ENCODE measurements around the gene EFEMP2.

The EFEMP2 gene

DNA sequence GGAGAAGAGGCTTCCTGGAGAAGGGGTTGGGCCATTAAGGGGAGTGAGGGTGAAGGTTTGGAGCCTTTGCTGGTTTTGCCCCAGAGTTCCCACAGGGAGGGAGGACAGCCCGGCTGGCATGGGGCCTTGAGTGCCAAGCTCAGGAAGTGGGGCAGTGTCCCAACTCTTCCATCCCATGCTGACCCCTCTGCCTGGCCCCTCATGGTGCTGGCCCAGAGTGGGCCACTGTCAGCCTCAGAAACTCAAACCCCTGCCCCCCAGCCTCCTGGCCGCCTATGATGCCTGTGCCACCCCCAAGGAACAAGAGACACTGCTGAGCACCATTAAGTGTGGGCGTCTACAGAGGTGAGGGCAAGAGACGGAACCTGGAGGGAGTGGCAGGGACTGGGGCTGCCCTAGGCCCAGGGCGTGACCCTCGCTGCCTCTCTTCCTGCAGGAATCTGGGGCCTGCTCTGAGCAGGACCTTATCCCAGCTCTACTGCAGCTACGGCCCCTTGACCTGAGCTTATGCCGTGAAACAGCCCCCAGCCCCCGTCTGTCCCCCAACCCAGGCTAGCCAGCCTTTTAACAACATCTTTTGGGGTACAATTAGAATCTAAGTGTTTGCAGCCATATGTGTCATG is 6.9 kb downstream of the EFEMP2 start:
- no peak for DNase-seq

DNA sequence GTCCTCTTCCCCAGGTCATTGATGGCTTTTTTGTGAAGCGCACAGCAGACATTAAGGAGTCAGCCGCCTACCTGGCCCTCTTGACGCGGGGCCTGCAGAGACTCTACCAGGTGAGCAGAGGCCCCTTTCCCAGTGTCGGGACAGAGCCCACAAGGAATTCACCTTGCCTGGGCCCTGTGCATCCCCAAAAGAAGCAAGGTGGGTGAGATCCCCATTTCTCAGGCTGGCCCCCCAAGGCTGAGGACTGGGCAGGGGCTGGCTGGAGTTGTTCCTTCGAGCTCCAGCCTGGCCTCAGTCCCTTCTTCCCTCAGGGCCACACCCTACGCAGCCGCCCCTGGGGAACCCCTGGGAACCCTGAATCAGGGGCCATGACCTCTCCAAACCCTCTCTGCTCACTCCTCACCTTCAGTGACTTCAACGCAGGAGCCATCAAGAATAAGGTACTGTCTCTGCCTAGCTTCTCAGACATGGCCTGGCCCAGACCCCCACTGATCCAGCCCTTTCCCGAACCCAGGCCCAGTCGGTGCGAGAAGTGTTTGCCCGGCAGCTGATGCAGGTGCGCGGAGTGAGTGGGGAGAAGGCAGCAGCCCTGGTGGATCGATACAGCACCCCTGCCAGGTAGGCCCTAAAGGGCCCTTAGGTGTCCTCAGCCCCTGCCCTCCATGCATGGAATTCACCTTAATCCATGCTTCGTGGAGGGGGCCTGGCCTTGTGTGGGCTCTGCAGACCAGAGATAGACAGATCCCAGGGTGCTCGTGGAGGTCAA is 7.7 kb downstream of the EFEMP2 start:
- DNase-seq = no peak

DNA sequence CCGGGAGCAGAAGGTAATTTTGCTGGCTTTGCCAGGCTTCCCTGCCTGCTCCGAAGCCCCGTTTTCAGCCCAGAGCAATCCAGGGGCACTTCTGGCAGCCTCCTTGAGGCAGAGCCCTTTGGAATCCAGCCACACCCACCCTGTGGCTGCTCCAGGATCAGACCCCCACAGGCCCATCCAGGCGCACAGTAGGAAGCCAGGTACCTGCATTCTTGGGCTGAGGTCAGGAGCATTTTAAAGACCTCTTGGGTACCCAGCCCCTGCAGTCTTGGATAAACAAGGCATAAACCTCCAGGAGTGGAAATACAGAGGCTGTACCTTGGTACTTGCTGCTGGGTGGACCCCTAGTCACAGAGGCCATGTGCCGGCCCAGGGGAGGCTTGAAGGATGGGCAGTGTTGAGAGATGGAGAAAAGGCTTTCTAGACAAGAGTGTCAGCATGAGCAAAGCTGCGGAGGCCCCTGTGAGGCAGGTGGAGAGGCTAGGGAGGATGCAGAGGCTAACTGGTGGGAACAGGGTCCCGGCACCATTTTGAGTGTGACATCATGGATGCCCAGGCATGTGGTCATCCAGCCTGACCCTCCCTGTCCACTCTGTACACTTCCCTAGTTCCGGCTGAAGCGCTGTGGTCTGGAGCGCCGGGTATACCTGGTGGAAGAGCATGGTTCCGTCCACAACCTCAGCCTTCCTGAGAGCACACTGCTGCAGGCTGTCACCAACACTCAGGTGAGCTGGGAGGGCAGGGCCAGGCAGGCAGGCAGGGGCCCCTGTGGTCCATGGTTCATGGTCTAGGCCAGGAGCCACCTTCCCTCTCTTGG is 8.5 kb downstream of the EFEMP2 start:
- no peak for DNase-seq

DNA sequence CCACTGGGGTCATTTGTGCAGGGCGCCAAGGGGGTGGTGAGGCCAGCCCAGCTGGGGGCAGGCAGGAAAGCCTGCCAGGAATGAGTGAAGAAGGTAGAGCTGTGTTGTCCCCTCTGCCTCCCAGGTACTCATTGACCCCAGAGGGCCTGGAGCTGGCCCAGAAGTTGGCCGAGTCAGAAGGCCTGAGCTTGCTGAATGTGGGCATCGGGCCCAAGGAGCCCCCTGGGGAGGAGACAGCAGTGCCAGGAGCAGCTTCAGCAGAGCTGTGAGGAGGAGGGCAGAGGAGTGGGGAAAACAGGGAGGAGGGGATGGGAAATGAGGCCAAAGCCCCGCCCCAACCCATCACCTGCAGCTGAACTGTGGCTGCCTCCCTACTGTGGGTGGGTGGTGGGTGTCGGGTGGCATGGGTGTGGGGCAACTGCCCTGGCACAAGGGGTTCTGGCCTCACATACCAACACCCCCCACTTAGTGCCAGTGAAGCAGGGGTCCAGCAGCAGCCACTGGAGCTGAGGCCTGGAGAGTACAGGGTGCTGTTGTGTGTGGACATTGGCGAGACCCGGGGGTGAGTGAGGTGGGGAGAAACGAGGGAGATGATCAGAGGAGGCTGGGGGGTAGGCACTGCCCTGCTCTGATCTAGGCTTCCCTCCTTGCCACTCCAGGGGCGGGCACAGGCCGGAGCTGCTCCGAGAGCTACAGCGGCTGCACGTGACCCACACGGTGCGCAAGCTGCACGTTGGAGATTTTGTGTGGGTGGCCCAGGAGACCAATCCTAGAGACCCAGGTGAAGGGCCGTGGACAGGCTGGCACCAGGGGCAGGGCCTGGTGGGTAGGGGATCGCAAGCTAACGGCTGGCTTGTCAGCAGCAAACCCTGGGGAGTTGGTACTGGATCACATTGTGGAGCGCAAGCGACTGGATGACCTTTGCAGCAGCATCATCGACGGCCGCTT is 9.4 kb downstream of the EFEMP2 start:
- DNase-seq = no peak

DNA sequence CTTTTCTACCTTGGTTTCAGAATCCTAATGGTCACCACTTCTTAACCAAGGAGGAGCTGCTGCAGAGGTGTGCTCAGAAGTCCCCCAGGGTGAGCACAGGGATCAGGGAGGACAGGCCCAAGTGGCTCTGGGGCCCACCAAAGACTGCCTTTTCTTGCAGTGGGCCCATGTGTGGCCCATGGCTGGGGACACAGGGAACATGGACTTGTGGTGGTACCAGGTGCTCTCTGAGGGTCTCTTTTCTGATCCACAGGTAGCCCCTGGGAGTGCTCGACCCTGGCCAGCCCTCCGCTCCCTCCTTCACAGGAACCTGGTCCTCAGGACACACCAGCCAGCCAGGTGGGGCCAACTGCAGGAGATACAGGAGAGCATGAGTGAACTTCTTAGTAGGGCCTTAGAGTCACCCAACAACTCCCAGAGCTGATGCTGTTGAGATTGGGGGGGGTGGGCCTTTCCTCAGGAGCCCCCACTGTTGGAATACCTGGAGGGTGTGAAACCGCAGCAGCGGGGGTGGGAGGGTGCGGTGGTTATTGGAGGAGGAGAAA is 10.3 kb downstream of the EFEMP2 start:
- DNase-seq = no peak

DNA sequence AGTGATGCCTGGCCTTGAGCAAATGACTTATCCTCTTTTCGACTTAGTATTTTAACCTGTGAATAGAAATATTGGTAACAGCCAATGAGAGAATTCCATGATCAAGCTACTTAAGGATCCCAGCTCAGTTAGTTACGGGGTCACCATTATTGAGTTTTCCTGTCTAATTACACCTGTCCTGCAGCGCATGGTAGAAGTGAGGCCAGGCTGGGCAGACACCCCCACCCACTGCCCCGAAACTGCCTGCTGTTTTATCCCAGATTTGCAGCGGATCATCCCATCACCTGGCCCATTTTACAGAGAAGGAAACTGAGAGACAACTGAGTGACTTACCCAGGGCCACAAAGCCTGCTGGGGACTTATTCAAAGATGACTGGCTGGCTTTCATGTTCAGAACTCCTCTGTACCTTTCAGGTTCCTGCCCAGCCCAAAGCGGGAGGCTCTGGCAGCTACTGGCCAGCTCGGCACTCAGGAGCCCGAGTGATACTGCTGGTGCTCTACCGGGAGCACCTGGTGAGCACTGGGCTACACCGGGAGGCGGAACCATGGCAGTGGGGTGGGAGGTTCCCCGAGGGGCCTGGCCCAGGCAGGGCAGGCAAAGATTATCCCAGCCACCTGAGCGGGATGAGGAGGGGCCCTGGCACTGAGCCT is 10.9 kb downstream of the EFEMP2 start:
- no peak for DNase-seq

DNA sequence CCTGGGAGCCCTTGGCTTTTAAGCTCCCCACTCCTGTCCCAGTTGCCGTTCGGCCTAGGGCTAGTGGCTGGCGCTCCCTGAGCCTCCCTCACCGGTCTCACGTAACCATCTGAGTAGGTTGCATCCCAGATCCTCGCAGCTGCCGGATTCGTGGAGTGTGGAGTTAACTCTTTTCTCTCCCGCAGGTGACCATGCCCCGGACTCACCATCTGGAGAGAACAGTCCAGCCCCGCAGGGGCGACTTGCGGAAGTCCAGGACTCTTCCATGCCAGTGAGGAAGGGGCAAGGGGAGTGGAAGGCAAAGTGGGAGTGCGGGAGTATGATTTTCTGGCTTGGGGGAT is 11.5 kb downstream of the EFEMP2 start:
- no peak for DNase-seq

DNA sequence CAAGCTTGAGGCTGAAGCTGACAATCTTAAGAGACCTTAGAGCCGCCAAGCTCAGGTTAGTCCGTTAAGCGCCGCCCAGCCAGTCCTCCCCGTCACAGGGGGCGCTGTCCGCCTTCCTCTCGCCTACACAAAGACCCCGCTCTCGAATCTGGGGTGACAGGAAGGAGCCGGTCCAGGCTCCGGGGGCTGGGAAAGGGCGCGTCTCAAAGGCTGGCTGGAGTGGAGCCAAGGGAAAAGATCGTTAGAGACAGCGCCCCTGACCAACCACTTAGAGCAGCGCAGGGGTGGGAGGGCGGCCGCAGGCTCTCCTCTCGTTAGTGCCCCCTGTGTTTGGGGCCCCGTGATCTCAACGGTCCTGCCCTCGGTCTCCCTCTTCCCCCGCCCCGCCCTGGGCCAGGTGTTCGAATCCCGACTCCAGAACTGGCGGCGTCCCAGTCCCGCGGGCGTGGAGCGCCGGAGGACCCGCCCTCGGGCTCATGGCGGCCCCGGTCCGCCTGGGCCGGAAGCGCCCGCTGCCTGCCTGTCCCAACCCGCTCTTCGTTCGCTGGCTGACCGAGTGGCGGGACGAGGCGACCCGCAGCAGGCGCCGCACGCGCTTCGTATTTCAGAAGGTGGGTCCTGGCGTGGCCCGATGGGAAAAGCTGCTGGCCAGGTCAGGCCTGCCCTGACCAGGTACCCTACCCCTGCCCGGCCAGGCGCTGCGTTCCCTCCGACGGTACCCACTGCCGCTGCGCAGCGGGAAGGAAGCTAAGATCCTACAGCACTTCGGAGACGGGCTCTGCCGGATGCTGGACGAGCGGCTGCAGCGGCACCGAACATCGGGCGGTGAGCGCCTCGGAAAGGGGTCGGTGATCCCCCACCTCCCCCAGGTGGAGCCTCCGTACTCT is 12.1 kb downstream of the EFEMP2 start, which contains the start of gene MUS81:
Gene MUS81, plus strand, starts transcription at position 156 of the 887 bp plus-strand sequence. Its CDS starts 321 bp downstream, at position 477.
- peak; percentile 94 to 95 for DNase-seq

DNA sequence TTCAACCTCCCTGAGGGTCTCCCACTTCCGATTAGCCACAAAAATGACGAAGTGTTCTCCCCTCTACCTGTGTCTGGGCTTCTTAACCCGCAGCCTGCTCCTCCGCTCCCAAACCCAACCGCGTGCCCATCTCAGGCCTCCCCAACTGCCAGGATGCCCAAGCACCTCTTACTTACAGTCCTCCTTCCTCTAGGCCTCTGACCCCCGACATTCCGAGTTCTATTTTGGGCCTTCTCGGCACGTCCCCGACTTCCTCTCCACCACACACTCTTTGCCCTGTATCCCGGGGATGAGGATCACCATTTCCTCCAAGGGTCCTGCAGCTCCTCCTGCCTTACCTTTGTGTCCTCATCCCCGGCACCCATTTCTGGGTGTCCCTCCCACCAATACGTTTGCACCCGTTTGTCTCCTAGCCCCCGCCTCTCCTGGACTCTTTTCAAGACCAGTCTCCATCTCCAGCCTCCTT is 12.8 kb downstream of the EFEMP2 start:
- DNase-seq = no peak

DNA sequence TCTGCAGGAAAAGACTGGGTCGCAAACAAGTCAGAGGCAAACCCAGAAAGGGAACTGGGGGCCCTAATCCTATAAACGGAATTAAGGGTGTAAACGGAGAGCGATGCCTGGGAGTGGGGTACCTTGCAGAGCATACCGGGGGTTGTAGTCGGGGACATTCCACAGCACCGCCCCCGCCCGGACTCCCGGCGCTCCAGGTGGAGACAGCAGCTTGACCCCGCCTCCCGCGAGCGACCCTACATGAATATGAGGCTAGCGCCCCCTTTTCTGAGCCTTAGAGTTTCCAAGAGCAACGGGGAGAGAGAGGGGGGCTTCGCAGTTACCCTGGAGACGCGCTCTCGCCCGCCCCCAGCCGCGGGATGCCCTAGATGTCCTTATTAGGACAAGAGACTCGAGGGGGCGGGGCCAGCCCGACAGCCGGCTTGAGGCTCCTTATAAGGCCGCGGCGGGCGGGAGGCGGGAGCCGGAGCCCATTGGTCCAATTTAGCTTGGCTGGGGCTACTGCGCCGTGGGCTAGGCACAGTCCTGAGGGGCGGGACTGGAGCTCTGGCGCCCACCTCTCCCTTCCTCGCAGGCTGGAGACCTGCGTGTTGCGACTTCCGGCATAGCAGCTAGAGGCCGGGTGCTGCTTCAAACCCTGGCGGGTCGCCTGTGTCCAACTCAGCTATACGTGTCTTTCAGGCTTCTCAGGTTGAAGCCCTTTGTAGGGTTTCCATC is 13.3 kb downstream of the EFEMP2 start:
- peak; percentile 98 for DNase-seq

DNA sequence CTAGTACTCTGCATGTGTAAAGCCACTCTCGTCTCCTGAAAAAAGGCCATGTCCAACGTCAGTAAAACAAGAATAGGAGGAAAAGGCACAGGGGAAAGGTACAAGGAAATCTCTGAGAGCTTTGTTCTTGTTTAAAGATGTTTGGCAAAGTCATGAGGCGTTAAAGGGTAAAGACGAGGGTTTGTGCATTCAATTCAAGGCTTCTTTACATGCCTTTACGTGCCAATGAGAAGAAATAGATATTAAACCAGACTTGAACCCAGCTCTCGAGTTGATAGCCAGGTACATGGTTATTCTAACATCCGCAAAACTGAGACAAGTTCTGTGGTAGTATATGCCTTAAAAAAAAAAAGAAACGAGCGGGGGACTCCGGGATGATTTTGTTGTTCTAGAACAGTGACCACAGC is 13.9 kb downstream of the EFEMP2 start:
- no peak for DNase-seq

DNA sequence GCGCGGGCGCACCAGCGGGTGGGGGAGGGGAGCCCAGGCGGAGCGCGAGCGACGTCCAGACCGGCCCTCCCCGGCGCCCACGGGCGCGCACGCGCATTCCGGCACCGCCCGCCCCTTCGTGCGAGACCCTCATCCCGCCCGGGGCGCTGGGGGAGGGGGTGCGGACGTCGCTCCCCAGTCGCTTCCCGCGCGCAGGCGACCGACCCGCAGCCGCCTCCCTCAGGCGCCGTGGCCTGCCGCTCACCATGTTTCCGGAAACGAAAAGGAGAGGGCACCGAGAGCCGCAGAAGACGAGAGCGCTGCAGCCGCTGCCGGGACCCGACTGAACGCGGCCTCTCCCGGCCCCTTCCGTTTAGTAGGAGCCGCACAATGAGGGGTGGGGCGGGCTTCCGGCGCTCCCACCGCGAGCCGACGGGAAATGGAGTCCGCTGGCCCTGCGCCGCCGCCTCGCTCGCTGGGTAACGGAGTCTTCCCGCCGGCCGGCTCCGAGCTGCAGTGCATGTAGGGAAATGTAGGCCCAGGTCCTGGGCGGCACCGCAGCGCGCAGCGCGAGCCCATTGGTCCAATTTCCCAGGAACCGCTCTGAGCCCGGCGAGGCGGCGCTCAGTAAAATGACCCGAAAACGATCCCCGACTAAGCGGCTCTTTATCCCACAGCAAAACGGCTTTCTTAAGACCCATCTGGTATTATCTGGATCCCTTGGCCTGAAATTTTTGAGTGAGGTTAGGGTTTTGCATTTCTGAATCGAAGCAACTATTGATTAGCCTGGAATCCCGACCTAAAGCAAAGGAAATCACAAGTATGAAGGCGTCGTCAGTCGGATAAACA is 14.5 kb downstream of the EFEMP2 start, which contains the start of gene CFL1:
Gene CFL1, minus strand, starts transcription at position 328 of the 828 bp plus-strand sequence. Its CDS starts 81 bp downstream, at position 247.
- DNase-seq = peak; percentile 82 to 96

DNA sequence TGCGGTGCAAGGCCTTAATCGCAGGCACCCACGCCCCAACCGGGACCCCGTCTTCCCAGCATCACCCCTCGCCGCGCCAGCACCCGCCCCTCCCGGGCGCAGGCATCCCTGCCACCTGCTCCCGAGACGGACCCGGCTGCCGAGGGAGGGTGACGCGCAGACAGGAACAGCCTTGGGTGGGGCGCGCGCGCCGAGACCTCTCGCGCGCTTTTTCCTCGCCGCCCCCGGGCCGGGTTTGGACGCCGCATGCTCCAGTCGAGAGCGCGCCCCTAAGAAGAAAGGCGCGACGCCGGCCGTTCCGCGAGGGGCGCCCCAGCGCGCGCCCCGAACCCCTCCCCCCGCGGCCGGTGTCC is 15.1 kb downstream of the EFEMP2 start:
- no peak for DNase-seq

DNA sequence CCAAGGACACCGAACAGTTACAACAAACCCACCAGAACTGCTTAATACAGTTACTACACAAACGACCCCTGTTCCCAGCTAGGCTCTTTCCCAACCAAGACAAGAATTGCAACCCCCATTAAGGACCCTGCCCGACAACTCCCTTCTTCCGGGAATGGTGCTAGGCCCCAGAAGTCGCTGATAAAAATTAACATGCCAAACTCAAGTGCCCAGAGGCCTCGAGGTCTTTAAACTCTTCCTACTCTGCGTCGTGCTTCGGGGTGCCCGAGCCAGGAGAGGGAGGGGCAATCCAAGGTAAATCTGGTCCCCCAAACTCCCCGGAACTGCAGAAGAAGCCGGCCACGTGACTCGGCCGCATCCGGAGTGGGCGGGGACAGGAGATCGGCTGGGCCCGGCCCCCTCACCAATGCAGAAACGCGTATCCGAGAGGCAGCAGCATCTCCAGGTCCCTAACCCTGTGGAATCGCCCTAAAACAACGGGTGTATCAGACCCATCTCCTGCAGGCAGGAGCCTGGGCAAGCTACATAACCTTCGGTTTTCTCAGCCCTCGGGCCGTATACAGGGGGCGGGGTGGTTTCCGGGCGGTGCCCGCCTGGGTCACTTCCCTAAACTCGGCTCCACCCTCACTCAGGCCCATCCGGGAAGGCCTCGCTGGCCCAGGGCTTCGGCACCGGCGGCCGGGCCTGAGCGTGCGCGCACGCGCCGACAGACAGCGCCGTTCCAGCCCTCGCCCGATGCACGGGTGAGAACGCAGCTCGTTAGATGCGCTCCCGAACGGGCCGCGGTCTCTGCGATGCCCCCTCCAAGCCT is 15.7 kb downstream of the EFEMP2 start:
- peak; percentile 52 for DNase-seq

DNA sequence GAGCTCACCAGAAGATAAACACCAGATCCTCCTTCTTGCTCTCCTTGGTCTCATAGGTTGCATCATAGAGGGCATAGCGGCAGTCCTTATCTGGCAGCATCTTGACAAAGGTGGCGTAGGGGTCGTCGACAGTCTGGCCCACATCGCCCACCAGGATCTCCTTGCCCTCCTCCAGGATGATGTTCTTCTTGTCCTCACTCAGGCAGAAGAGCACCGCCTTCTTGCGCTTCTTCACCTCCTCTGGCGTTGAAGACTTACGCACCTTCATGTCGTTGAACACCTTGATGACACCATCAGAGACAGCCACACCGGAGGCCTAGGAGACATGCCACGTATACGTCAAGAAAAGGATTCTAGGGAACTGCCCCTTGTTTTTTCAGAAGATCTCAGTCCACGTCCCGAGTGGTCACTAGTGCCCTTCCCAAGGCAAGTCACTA is 16.7 kb downstream of the EFEMP2 start:
- DNase-seq = no peak

DNA sequence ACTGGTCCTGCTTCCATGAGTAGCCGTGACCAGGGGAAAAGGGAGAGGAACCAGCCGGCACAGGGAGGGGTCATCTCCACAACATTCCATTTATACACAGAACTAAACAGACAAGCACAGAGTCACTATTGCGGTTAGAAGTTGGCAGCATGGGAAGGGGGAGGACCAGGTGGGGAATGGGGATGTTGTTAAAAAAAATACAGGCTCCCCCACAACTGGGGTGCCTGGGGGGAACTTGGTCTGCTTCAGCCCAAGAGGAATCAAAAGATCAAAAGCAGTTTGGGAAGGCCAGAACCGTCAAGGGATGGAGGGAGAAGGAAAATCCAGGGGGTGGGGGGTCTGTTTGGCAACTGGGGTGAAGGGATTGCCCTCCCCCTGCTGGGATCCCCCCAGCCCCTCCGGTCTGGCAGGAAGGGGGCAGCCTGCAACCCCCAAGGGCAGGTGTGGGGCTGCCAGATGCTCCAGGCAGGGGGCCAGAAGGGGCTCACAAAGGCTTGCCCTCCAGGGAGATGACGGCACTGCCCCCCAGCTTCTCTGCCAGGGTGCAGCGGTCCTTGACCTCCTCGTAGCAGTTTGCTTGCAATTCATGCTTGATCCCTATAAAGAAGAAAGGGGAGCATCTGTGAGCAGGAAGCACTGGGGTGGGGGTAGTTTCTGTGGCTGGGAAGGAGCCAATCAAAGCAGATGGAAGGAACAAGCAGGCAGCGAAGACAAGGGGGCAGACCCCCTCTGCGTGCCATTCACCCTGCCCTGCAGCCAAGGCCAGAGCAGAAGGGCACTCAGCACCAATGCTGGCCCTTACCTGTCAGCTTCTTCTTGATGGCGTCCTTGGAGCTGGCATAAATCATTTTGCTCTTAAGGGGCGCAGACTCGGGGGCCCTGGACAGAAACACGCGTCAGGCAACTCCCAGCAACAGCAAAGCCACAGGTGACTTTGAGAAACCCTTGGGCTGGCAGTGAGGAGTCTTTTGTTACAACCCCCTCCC is 17.5 kb downstream of the EFEMP2 start:
- no peak for DNase-seq

DNA sequence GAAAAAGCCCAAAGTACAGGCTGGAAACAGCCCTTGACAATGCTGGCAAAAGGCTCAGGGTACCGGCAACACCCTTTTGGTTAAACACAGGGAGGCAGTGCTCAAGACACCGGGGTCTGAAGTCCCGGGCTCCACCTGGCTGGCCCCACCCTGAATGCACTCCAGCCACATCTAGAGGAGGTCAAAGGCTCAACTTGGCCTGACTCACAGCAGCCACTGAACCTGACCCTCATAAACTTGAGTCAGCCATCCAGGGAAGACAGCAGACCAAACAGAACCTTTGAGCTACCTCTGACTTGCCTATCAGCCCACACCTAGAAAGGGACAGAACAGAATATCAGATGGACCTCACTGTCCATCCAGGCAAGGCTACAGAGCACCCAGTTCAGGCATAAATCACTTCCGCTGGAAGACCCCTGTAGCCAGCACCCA is 18.4 kb downstream of the EFEMP2 start:
- no peak for DNase-seq

Data from NCI-H524 (cell line).